SU-DHL-6 (cell line): ENCODE measurements around the gene ADD3.

Source experiments
- H2AFZ ChIP-seq: fragments of 200-600 bp; sonication (generic); 2 replicates; pipeline ENCODE4 v1.6.1; 2014; ENCODE audit warnings: low read depth, mild to moderate bottlenecking, moderate library complexity, mixed read lengths, antibody characterized with exemption, low read length; ENCODE audit not compliant: severe bottlenecking
- H3F3A ChIP-seq: fragments of 200-600 bp; shearing (Covaris generic); 2 replicates; pipeline ENCODE4 v1.6.0; 2016; ENCODE audit warnings: antibody characterized with exemption, mild to moderate bottlenecking; ENCODE audit not compliant: insufficient read depth
- H3K27ac ChIP-seq: fragments of 200-600 bp; sonication (generic); 2 replicates; pipeline ENCODE4 v1.5.1; 2016; ENCODE audit warnings: low read depth, mild to moderate bottlenecking, low read length, moderate library complexity, mixed read lengths
- H3K27me3 ChIP-seq: fragments of 200-600 bp; sonication (generic), shearing (Covaris generic); 2 replicates; pipeline ENCODE4 v1.6.0; 2014; ENCODE audit warnings: mild to moderate bottlenecking, low read length
- H3K36me3 ChIP-seq: fragments of 200-600 bp; sonication (generic); 2 replicates; pipeline ENCODE4 v1.6.1; 2014; ENCODE audit warnings: mild to moderate bottlenecking, low read length, mixed read lengths
- H3K4me2 ChIP-seq: fragments of 300-600, 200-600 bp; shearing (Covaris generic), sonication (generic); 2 replicates; pipeline ENCODE4 v1.6.0; 2014; ENCODE audit warnings: low read length, low read depth, mild to moderate bottlenecking; ENCODE audit not compliant: poor library complexity, severe bottlenecking
- H3K4me3 ChIP-seq: fragments of 200-600 bp; sonication (generic); 2 replicates; pipeline ENCODE4 v1.5.1; 2014; ENCODE audit warnings: antibody characterized with exemption, low read length, mild to moderate bottlenecking, mixed read lengths; ENCODE audit not compliant: insufficient read depth, poor library complexity, severe bottlenecking
- H3K79me2 ChIP-seq: fragments of 200-600 bp; sonication (generic); 2 replicates; pipeline ENCODE4 v1.6.1; 2014; ENCODE audit warnings: mild to moderate bottlenecking, low read length, moderate library complexity; ENCODE audit not compliant: insufficient read depth
- H3K9ac ChIP-seq: fragments of 200-600 bp; sonication (generic); 2 replicates; pipeline ENCODE4 v1.7.0; 2014; ENCODE audit warnings: mild to moderate bottlenecking, low read length
- H3K9me2 ChIP-seq: fragments of 200-600 bp; sonication (generic); replicated peaks from 2 replicates; pipeline ENCODE4 v1.6.1; 2014; ENCODE audit warnings: low read length; ENCODE audit not compliant: insufficient read depth
- H3K9me3 ChIP-seq: fragments of 200-600 bp; sonication (generic); 2 replicates; pipeline ENCODE4 v1.6.1; 2014; ENCODE audit warnings: low read length, mixed read lengths; ENCODE audit not compliant: insufficient read depth
- H4K20me1 ChIP-seq: fragments of 200-600 bp; sonication (generic); 2 replicates; pipeline ENCODE4 v1.6.1; 2014; ENCODE audit warnings: low read depth, mild to moderate bottlenecking, antibody characterized with exemption, low read length, moderate library complexity, mixed read lengths
- CTCF ChIP-seq: fragments of 200-600 bp; sonication (generic); IDR thresholded peaks from one replicate; pipeline ENCODE4 v1.5.1; 2017; ENCODE audit warnings: antibody characterized with exemption, mild to moderate bottlenecking, low read length, moderate library complexity; ENCODE audit not compliant: insufficient read depth, poor library complexity, severe bottlenecking
- EZH2phosphoT487 ChIP-seq: fragments of 200-600 bp; sonication (generic), shearing (Covaris generic); conservative IDR thresholded peaks from 2 replicates; pipeline ENCODE4 v1.6.1; 2018; ENCODE audit warnings: mild to moderate bottlenecking, antibody characterized with exemption, low read length, moderate library complexity, mixed read lengths

Gene ADD3

GRCh38 chr10:109971634-109972033 lies 36.1 kb upstream of the ADD3 start:
- TF ChIP-seq EZH2phosphoT487: no peak
- no peak for TF ChIP-seq CTCF
- Histone ChIP-seq H3K9ac (no peak overlapping the region), H3K27ac (no peak overlapping the region), H3K36me3 (no peaks in the 10 kb centered on the region), H4K20me1 (no peaks in the 10 kb centered on the region), H3K9me2 (no peaks in the 10 kb centered on the region), H3K27me3 (no peaks in the 10 kb centered on the region), H3F3A (no peaks in the 10 kb centered on the region), H2AFZ (no peak overlapping the region), H3K4me3 (no peak overlapping the region), H3K79me2 (no peaks in the 10 kb centered on the region), H3K4me2 (no peak overlapping the region), H3K9me3 (no peaks in the 10 kb centered on the region)

- Histone ChIP-seq H3K27ac (no peak overlapping the region), H3K79me2 (no peaks in the 10 kb centered on the region), H3K9me3 (no peaks in the 10 kb centered on the region), H3K36me3 (no peaks in the 10 kb centered on the region), H3K4me3 (no peak overlapping the region), H3K9me2 (no peaks in the 10 kb centered on the region), H3K27me3 (no peaks in the 10 kb centered on the region), H3K4me2 (no peak overlapping the region), H3F3A (no peaks in the 10 kb centered on the region), H4K20me1 (no peaks in the 10 kb centered on the region), H2AFZ (no peak overlapping the region), H3K9ac (no peak overlapping the region)
- TF ChIP-seq EZH2phosphoT487: no peak
- TF ChIP-seq CTCF: no peak
Observed at GRCh38 chr10:109972372-109973001, 35.3 kb upstream of the ADD3 start.

GRCh38 chr10:109973326-109973829 lies 34.4 kb upstream of the ADD3 start:
- no peak for TF ChIP-seq CTCF
- no peak for TF ChIP-seq EZH2phosphoT487
- Histone ChIP-seq H3K9me2 (no peaks in the 10 kb centered on the region), H3K9me3 (no peaks in the 10 kb centered on the region), H3K9ac (no peak overlapping the region), H2AFZ (no peak overlapping the region), H3K27ac (no peak overlapping the region), H3K4me2 (no peak overlapping the region), H3K36me3 (no peaks in the 10 kb centered on the region), H3K27me3 (no peaks in the 10 kb centered on the region), H4K20me1 (no peaks in the 10 kb centered on the region), H3F3A (no peaks in the 10 kb centered on the region), H3K4me3 (no peak overlapping the region), H3K79me2 (no peaks in the 10 kb centered on the region)
